Epithelial cell of proximal tubule (primary cell): Measurements from ENCODE around the gene HESX1. TPM values are rescaled to one million over a fixed set of nuclear protein-coding genes. Genes with fewer than 3 reads are reported as not detected.

Source experiments
- DNase-seq: peaks from one replicate; pipeline ENCODE4 v3.0.0-alpha.2; 2011; ENCODE audit warnings: low read depth
- H3K4me3 ChIP-seq: 2 replicates; pipeline ENCODE4 v1.5.1; 2011; ENCODE audit warnings: low read depth, mild to moderate bottlenecking, low read length
- CTCF ChIP-seq: conservative IDR thresholded peaks from 2 replicates; pipeline ENCODE4 v1.5.1; 2012; ENCODE audit warnings: low read depth, mild to moderate bottlenecking, low read length
- total RNA-seq: library from RNA; depleted of rRNA; stranded (reverse); fragments of >200 nt; gene quantifications from 2 replicates; pipeline ENCODE4 v1.2.3, GENCODE V29; 2015

HESX1 gene
- total RNA-seq, 1 donor from 2014 or later = not detected

- no peak for TF ChIP-seq CTCF
- no peak overlapping the region for H3K4me3 ChIP-seq
- no peak for DNase-seq
Observed at GRCh38 chr3:57184526-57184925, 15.3 kb downstream of the HESX1 start.

DNA sequence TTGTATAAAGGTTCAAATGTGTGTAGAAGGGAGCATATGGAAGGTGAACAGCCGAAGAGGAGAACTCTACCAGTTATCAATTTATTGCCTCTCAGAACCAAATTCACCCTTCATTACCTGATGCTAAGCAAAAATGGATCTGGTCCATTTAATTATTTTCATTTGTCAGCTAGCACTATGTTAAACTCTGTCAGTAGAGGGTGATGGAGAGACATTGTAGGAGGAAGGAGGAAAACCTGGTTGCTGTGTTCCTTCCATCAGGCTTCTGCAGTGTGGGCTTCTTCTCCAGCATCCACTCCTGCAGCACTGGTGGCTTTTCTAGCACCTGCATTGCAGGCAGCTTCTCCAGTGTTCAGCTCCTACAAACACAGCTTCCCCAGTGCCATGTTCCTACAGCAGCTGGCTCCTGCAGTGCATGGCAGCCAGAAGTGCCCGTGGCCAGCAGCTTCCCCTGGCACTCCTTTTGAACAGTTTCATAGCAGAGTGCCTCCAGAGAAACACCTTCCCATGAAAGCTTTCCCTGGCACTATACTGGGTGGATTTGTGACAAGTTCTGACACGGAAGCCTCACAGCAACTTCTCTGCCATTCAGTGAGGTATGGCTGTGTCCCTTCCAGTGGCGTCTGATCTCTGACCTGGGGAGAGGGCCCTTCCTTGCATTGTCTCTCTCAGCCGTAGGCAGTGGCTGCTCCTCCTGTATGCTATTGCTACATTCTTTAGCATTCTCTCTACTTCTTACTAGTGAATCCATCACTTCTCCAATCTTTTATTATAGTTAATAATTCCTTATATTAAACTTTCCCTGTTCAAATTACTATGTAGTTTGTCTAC is 20.0 kb downstream of the HESX1 start:
- no peak for DNase-seq
- peak; percentile 68 for TF ChIP-seq CTCF
- no peak overlapping the region for H3K4me3 ChIP-seq

DNA sequence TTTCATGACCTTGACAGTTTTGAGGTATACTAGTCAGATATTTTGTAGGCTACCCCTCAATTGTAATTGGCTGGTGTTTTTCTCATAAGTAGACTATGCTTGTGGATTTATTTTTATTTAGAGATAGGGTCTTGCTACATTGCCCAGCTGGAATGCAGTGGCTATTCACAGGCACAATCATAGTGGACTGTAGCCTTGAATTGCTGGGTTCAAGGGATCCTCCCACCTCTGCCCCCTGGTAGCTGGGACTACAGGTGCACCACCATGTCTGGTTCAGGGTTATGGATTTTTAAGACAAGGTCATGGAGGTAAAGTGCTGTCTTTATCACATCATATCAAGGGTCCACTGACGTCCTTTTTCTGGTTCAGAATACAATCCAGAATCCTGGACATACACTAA is 23.7 kb downstream of the HESX1 start:
- no peak for TF ChIP-seq CTCF
- H3K4me3 ChIP-seq = no peak overlapping the region
- DNase-seq = no peak

DNA sequence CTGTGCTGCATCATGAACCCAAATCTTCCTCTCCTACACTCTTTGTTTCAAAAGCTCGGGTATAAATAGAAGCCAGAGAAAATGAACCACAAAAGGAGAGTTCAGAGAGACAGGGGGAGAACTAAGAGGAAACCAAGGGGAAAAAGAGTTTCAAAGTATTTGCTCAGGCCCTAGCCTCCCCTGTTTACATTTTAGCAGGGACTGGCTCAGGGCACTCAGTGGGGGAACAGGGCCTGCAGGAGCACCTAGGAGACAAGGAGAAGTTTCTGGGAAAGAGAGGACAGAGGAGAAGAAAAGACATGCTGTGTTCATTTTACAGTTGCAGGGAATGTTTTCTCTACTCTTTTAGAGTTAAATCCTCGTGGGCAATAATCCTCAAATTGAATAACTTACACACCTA is 26.1 kb downstream of the HESX1 start:
- DNase-seq = no peak
- H3K4me3 ChIP-seq = no peak overlapping the region
- no peak for TF ChIP-seq CTCF

DNA sequence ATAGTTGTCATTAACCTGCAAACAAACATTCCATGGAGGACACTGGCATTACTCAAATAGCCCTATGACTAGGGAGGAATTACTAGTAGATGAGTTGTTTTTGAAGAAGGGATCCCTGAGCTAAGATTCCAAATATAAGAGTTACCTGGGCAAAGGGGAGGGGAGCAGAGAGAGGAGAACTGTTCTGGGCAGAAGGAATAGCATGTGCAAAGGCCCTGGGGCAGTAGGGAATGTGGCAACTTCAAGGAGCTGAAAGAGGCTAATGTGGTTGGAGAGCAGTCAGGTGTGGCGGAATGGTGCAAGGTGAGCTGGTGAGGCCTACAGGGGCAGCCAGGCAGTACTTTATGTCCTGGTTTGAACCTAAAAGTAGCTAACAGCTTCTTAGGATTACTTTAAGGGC is 28.8 kb downstream of the HESX1 start:
- TF ChIP-seq CTCF = no peak
- no peak for DNase-seq
- no peak overlapping the region for H3K4me3 ChIP-seq

DNA sequence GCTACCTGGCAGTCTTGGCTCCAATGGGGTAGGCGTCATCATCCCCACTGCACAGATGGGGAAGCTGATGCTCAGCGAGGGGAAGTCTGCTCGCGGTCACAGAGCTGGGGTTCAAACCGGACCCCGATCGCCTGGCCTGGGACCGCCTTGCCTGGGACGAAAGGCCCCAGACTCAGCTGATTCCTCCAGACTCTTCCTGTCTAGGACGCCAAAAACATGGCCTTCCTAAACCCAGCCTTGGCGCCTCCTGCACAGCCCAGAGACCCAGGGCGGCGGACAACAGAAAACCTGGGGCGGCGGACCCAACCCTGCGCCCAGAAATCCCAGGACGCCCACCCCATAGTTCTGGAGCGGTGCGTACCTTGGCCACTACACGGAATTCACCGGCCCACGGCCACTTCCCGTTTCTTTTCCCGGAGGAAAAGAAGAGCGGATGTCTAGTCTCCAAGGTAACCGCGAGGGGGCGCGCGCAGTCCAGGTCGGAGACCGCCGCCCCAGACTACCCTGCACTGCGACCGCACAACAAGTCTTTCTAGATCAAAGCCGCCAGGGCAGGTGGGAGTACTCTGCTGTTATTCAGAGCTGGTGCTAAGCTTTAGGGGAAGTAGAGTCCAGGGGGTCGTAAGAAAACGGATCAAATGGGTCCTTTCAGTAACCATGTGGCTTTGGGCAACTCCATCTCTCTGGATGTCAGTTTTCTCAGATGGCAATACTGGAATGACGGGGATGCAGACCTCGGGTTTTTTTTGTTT is 29.7 kb downstream of the HESX1 start:
- DNase-seq = no peak
- TF ChIP-seq CTCF = peak; percentile 86
- peak overlapping the region; percentile 59 for H3K4me3 ChIP-seq
